Stimulated activated CD8-positive, alpha-beta memory T cell treated with anti-CD3 and anti-CD28 coated beads, Interleukin-2, amount 100 ng/mL, for 48 hours (primary cell): ENCODE results near the gene BIRC3.

Experiments
- DNase-seq, 2 donors: peaks; one replicate each; pipeline ENCODE4 v3.0.0-alpha.2; 2020; ENCODE audit warnings: low read depth in 2 of 2

The BIRC3 gene

GRCh38 chr11:102375720-102376399, 58.6 kb downstream of the BIRC3 start:
- DNase-seq, result no peak

- DNase-seq, result no peak
Observed at GRCh38 chr11:102377891-102378290, 60.6 kb downstream of the BIRC3 start.

GRCh38 chr11:102378818-102379217, 61.5 kb downstream of the BIRC3 start:
- no peak for DNase-seq

GRCh38 chr11:102382384-102382783, 65.1 kb downstream of the BIRC3 start:
- no peak for DNase-seq

GRCh38 chr11:102383839-102384238, 66.6 kb downstream of the BIRC3 start:
- no peak for DNase-seq

GRCh38 chr11:102384419-102385079, 67.3 kb downstream of the BIRC3 start:
- DNase-seq, result no peak

- DNase-seq, result no peak
Observed at GRCh38 chr11:102385085-102386007, 68.1 kb downstream of the BIRC3 start.

- no peak for DNase-seq
Observed at GRCh38 chr11:102386136-102386734, 69.0 kb downstream of the BIRC3 start.

- no peak for DNase-seq
Observed at GRCh38 chr11:102387043-102387781, 69.9 kb downstream of the BIRC3 start.
